Spinal cord (tissue), 10 donors: ENCODE measurements around the gene GHR. TPM values are rescaled to one million over a fixed set of nuclear protein-coding genes. Genes with fewer than 3 reads are reported as not detected.

Source experiments
- DNase-seq, 6 donors: peaks; one replicate each; pipeline versions ENCODE4 v3.0.0 to v3.0.0-alpha.2; 2013 to 2015; ENCODE audit warnings: low spot score in 6 of 6, low read depth in 4 of 6
- H3K27ac ChIP-seq: one replicate; pipeline ENCODE4 v1.5.1; 2013; ENCODE audit warnings: low read depth, low read length, control low read depth
- H3K27me3 ChIP-seq: one replicate; pipeline ENCODE4 v1.6.1; 2013; ENCODE audit warnings: low read length; ENCODE audit not compliant: control insufficient read depth, insufficient read depth
- H3K36me3 ChIP-seq: one replicate; pipeline ENCODE4 v1.6.1; 2013; ENCODE audit warnings: low read length; ENCODE audit not compliant: control insufficient read depth, insufficient read depth
- H3K4me1 ChIP-seq: one replicate; pipeline ENCODE4 v1.6.1; 2013; ENCODE audit warnings: low read length; ENCODE audit not compliant: control insufficient read depth, insufficient read depth
- H3K4me3 ChIP-seq: one replicate; pipeline ENCODE4 v1.5.1; 2013; ENCODE audit warnings: low read depth, low read length, control low read depth
- H3K9me3 ChIP-seq: one replicate; pipeline ENCODE4 v1.6.1; 2013; ENCODE audit warnings: low read length; ENCODE audit not compliant: control insufficient read depth, insufficient read depth
- WGBS: methylation state at CpG from one replicate; pipeline ENCODE4 v1.1.5; 2013; ENCODE audit warnings: missing lambda C conversion rate; ENCODE audit not compliant: insufficient coverage; 5-methylcytosine and 5-hydroxymethylcytosine counted together
- polyA plus RNA-seq, 2 donors: library from polyadenylated mRNA; unstranded; fragments of 120-200 nt; gene quantifications; one replicate each; pipeline ENCODE4 v1.2.1, GENCODE V29; 2013; ENCODE audit not compliant: insufficient read length in 2 of 2
- total RNA-seq, 2 donors: library from RNA; depleted of rRNA in 1 of 2; stranded (reverse); fragments of 120-200 nt in 1 of 2; fragments of >200 nt in 1 of 2; gene quantifications; one replicate each; pipeline versions ENCODE4 v1.2.3 to v1.2.4, GENCODE V29; 2013 to 2014
- donor health status: healthy.

The GHR gene
- total and polyA plus RNA-seq, 4 donors = 9.9 to 12.7 (median 11.7) TPM

DNA sequence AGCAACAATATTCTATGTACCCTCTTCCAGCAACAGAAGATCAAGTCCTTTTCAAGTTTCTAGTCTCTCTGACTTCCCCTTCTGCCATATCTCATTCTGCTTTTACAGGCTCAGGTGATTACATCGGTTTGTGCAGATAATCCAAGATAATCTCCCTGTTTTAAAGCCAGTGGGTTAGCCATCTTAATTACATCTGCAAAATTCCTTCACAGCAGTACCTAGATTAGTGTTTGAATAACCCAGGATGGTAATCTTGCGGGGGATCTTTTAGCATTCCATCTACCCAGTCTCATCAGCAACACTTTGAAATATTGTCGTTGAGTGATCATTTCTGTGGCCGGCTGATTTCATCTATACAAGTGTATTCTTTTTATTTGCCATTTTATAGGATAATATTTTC, 130.2 kb downstream of the GHR start:
- no peak overlapping the region for H3K27ac ChIP-seq
- H3K36me3 ChIP-seq = no peaks in the 10 kb centered on the region
- no peaks in the 10 kb centered on the region for H3K9me3 ChIP-seq
- no peak overlapping the region for H3K4me3 ChIP-seq
- H3K4me1 ChIP-seq = no peaks in the 10 kb centered on the region
- DNase-seq = no peak
- 80% methylated on average over 1 of the region's 4 CpGs for WGBS
- no peaks in the 10 kb centered on the region for H3K27me3 ChIP-seq

DNA sequence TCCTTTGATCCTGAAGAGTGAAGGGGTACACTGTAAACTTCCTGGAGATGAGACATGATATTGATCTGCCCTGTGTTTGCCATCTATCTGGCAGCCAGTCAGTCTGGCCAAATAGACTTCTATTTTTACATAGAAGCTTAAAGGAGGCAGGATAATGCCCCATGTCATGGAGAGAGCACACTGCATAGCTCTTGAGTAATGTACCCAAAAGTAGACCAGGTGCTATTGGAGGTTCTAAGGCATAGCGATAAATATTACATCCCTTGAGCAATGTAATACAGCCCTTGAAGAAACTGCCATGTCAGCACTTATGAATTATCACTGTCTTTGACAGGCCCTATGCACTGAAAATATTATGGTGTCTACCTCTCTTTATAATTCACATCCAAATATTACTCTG, 131.8 kb downstream of the GHR start:
- no peak for DNase-seq
- no peaks in the 10 kb centered on the region for H3K27me3 ChIP-seq
- 100% methylated on average over 1 of the region's 1 CpG for WGBS
- H3K4me1 ChIP-seq = no peaks in the 10 kb centered on the region
- H3K4me3 ChIP-seq = no peak overlapping the region
- H3K36me3 ChIP-seq = no peaks in the 10 kb centered on the region
- H3K9me3 ChIP-seq = no peaks in the 10 kb centered on the region
- H3K27ac ChIP-seq = no peak overlapping the region

DNA sequence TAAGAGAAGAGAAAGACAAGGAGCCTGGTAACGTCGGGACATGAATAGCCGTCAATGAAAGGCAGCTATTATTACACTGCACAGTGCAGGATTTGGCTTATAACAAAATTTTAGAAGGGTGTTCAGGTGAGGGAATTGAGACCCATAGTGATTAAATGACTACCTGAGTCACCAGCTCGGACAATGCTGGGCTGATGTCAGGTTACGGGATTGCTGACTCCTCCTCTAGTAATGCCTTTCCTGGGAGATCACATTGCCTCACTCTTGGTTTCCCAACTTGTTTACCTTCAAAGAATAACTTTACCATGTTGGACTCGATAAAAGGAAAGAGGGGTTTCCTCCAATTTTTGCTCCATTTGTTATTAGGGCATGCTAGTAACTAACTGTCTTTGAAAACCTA, 132.6 kb downstream of the GHR start:
- H3K9me3 ChIP-seq = no peaks in the 10 kb centered on the region
- DNase-seq = no peak
- 82% methylated on average over 3 of the region's 6 CpGs for WGBS
- no peak overlapping the region for H3K4me3 ChIP-seq
- H3K27me3 ChIP-seq = no peaks in the 10 kb centered on the region
- no peaks in the 10 kb centered on the region for H3K36me3 ChIP-seq
- H3K27ac ChIP-seq = no peak overlapping the region
- no peaks in the 10 kb centered on the region for H3K4me1 ChIP-seq

DNA sequence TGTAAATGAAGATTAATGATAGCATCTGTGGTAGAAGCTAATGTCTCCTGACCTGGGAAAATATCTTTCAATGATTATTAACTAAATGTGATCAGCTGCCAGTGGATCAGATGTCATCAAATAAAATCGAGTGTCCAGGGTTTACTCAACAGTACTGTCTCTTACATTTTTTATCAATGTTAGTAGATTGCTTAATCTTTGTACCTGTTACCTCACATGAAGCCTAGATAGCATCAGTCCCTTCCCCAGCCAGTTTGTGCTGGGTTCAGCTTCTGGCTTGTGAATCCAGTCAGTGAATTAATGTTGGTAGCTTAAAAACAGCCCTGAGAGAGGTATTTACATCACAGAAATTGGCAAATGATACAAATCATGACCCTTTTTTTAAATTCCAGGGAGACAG, 134.4 kb downstream of the GHR start:
- H3K36me3 ChIP-seq = no peaks in the 10 kb centered on the region
- no CpG with 5 or more reads among the region's 1 CpG for WGBS

DNA sequence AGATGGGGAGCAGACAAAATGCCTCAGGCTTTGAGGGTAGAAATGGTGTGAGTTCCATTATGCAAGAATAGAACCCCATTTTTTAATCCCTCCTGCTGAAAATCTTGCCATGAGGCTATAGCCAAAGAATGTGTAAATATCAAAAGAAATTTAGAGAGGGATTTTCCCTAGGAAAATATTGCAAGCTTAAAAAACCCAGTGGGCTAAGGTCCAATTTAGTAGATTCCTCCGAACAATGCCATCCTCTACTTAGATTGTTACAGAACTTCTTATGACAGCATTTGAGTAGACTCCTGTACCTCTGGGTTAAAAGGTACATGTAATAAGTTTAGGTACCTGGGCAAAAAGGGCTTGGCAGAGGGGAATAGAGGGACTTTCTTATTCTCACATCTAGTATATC, 138.4 kb downstream of the GHR start:
- no peaks in the 10 kb centered on the region for H3K27me3 ChIP-seq
- no peaks in the 10 kb centered on the region for H3K36me3 ChIP-seq
- H3K4me3 ChIP-seq = no peak overlapping the region
- H3K9me3 ChIP-seq = no peaks in the 10 kb centered on the region
- no CpG with 5 or more reads among the region's 1 CpG for WGBS
- no peak overlapping the region for H3K27ac ChIP-seq
- DNase-seq = no peak
- H3K4me1 ChIP-seq = no peaks in the 10 kb centered on the region

More for the DNA sequence above, 134.4 kb downstream of the GHR start:
- DNase-seq = no peak
- no peak overlapping the region for H3K4me3 ChIP-seq
- no peak overlapping the region for H3K27ac ChIP-seq
- H3K9me3 ChIP-seq = no peaks in the 10 kb centered on the region
- no peaks in the 10 kb centered on the region for H3K4me1 ChIP-seq
- no peaks in the 10 kb centered on the region for H3K27me3 ChIP-seq

DNA sequence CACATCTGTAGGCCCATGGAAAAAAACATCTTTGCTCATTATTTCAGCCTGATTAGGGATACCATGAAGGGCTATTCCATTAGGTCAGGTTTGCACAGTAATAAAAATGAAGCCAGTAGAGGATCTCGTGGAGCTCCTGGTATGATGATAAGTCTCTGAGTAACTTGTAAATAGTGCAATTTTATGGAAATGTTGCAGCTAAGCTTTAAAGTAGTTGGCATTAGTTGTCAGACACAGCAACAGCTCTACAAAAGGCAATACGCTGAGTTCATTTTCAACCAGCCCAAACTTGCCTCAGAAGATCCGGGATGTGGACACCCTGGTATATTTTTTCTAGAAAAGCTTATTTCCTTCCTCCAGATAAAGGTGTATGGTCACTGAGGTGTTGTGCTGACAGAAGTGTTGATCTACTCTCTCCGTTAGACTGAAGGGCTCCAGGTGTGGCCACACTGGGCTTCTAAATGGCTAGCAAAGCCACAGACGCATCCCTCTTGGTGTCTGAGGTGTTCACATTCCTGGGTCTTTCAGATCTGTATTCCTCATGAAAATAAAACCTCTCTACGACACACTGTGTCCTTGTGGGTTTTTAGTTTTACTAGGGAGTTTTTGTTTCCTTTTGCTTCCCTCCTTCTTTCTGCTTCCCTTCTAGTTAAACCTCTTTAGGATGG, 141.6 kb downstream of the GHR start:
- DNase-seq = no peak
- Histone ChIP-seq H3K27me3 (no peaks in the 10 kb centered on the region), H3K9me3 (no peaks in the 10 kb centered on the region), H3K36me3 (no peaks in the 10 kb centered on the region), H3K27ac (no peak overlapping the region), H3K4me3 (no peak overlapping the region), H3K4me1 (no peaks in the 10 kb centered on the region)
- WGBS = 92% methylated on average over 1 of the region's 6 CpGs

DNA sequence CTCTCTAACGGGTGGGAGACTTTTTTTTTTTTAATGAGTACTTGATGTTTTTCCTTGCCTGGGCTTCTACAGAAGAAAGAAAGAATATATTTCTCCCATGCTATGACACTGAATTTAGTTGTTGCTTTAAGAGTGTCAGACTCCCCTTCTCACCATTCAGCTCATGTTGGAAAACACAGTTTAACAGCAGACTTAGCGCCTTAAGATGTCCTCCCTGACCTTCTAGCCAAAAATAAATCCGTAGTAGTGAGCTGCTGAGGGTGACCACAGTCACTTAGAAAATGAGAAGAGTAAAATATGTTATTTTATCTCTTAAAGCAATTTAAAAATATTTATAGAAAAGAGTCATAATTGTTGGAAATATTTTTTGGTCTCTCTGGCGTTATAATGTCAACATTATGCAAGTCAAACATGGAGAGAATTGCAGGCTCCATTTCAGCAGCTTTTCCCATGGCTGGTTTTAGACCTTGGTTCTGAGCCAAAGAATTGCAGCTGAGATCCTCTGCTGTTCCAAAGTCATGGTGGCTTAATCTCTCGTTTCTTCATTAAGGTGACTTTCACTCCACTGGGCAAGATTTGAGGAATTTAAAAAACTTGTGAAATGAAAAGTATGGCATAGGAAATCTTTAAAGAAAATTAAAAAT, 143.5 kb downstream of the GHR start:
- peak overlapping the region; percentile 44 for H3K27ac ChIP-seq
- WGBS = 38% methylated on average over 1 of the region's 5 CpGs
- H3K36me3 ChIP-seq = no peaks in the 10 kb centered on the region

DNA sequence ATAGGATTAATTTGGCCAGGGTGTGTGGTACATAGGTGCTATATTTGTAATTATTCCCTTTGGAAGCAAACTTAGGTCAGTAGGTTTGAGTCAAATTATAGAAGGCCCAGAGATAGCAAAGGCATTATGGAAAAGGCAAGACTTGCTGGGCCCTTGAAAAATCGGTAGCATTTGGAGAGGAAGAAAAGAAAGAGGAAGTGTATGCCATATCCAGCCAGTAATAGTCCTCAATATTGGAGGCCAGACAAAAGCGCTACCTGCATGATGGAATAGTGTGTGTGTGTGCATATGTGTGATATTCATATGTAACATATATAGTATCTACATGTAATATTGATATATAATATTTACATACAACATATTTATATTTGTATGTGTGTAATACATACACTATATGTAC, 146.1 kb downstream of the GHR start:
- H3K4me3 ChIP-seq = no peak overlapping the region
- no peak for DNase-seq
- H3K9me3 ChIP-seq = no peaks in the 10 kb centered on the region
- no CpG with 5 or more reads among the region's 2 CpGs for WGBS
- H3K27me3 ChIP-seq = no peaks in the 10 kb centered on the region
- H3K4me1 ChIP-seq = no peaks in the 10 kb centered on the region
- no peak overlapping the region for H3K27ac ChIP-seq
- no peaks in the 10 kb centered on the region for H3K36me3 ChIP-seq

More for the DNA sequence above, 143.5 kb downstream of the GHR start:
- DNase-seq = peak in 4 of 6 donors; percentile 31 to 89 (median 68)
- no peaks in the 10 kb centered on the region for H3K27me3 ChIP-seq
- no peak overlapping the region for H3K4me3 ChIP-seq
- H3K9me3 ChIP-seq = no peaks in the 10 kb centered on the region
- H3K4me1 ChIP-seq = no peaks in the 10 kb centered on the region

DNA sequence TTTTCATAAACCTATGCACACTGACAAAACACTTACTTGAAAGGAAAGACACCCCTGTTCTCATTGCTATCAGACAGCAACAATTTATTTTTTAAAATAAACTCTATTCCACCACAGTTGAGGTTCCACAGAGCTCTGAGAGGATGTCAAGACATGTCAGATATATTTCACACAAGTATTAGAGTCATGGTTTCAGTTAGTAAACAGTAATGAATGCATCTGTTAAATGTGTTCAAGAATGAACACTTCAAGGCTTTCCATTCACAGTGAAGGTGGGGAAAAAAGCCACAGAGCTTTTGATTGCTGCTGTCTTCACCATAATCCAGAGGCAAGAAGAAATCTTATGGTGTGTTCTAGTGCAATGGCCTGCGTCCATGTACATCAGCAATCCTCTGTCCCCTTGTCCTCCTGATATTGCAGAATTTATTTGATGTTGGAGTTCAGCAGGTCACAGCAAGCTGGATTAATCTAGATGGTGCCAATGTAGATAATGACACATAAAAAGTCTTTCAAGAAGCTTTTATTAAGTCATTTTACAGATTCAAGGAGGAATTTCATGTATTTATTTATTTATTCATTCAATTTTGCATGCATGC, 146.8 kb downstream of the GHR start:
- no peak for DNase-seq
- Histone ChIP-seq H3K27me3 (no peaks in the 10 kb centered on the region), H3K9me3 (no peaks in the 10 kb centered on the region), H3K4me3 (no peak overlapping the region), H3K27ac (no peak overlapping the region), H3K4me1 (no peaks in the 10 kb centered on the region), H3K36me3 (no peaks in the 10 kb centered on the region)
- no CpG with 5 or more reads among the region's 1 CpG for WGBS
